CD4-positive, alpha-beta T cell (primary cell): ENCODE measurements around the gene GAB3. TPM values are rescaled to one million over a fixed set of nuclear protein-coding genes. Genes with fewer than 3 reads are reported as not detected.

ENCODE experiments used
- ATAC-seq: fragments of 200-7000 bp; cut with Tn5 transposase; one replicate; pipeline ENCODE4 v1.10.0; 2022; ENCODE audit warnings: mild to moderate bottlenecking; ENCODE audit not compliant: poor library complexity
- CTCF ChIA-PET: fragments of 350-600 bp; sonication (Branson Sonifier 250); formaldehyde crosslinking; loops from one replicate; lab custom pipeline; 2021; ENCODE audit warnings: antibody characterized with exemption, inconsistent platforms; lab: Charles Lee
- POLR2A ChIA-PET: fragments of 350-600 bp; sonication (Branson Sonifier 250); formaldehyde crosslinking; loops from one replicate; lab custom pipeline; 2021; ENCODE audit warnings: antibody characterized with exemption, inconsistent platforms; lab: Charles Lee
- DNase-seq, 14 experiments: peaks; one replicate each; pipeline ENCODE4 v3.0.0-alpha.2; 2013 to 2020; ENCODE audit warnings: mixed read lengths in 2 of 14
- H3K27ac ChIP-seq, 2 donors: one replicate each; pipeline versions ENCODE4 v1.5.1 to v1.7.0; 2013; ENCODE audit warnings: low read length in 2 of 2, low read depth in 1 of 2, mild to moderate bottlenecking in 1 of 2
- H3K27me3 ChIP-seq, 2 experiments: 1 replicate in 1 of 2; 2 replicates in 1 of 2; pipeline versions ENCODE4 v1.6.1 to v1.7.0; 2013; ENCODE audit warnings: low read length in 2 of 2, control low read depth in 1 of 2, mild to moderate bottlenecking in 1 of 2, moderate library complexity in 1 of 2; ENCODE audit not compliant: insufficient read depth in 2 of 2, control insufficient read depth in 1 of 2
- H3K36me3 ChIP-seq: one replicate; pipeline ENCODE4 v1.6.1; 2013; ENCODE audit warnings: low read length, control low read depth; ENCODE audit not compliant: insufficient read depth
- H3K4me1 ChIP-seq: one replicate; pipeline ENCODE4 v1.6.1; 2013; ENCODE audit warnings: low read length, control low read depth; ENCODE audit not compliant: insufficient read depth
- H3K4me3 ChIP-seq: one replicate; pipeline ENCODE4 v1.5.1; 2013; ENCODE audit warnings: mild to moderate bottlenecking, low read length, moderate library complexity
- H3K9me3 ChIP-seq, 2 experiments: 1 replicate in 1 of 2; 2 replicates in 1 of 2; pipeline versions ENCODE4 v1.6.1 to v1.7.0; 2013; ENCODE audit warnings: low read length in 2 of 2, mild to moderate bottlenecking in 2 of 2, control low read depth in 1 of 2, moderate library complexity in 1 of 2; ENCODE audit not compliant: control insufficient read depth in 1 of 2, insufficient read depth in 1 of 2
- H3K27ac Mint-ChIP-seq: one replicate; pipeline ENCODE4 v1.8.0; 2020; ENCODE audit warnings: mixed read lengths
- H3K27me3 Mint-ChIP-seq: one replicate; pipeline ENCODE4 v1.8.0; 2021; ENCODE audit warnings: mixed read lengths
- H3K36me3 Mint-ChIP-seq: one replicate; pipeline ENCODE4 v1.8.0; 2021; ENCODE audit warnings: low read depth, mixed read lengths
- H3K4me1 Mint-ChIP-seq: one replicate; pipeline ENCODE4 v1.8.0; 2021; ENCODE audit warnings: low read depth, mixed read lengths
- H3K4me3 Mint-ChIP-seq: one replicate; pipeline ENCODE4 v1.8.0; 2020; ENCODE audit warnings: mild to moderate bottlenecking, mixed read lengths
- H3K9me3 Mint-ChIP-seq: one replicate; pipeline ENCODE4 v1.8.0; 2020; ENCODE audit warnings: mixed read lengths
- CTCF ChIP-seq: fragments of 200-600 bp; IDR thresholded peaks from one replicate; pipeline ENCODE4 v1.8.0; 2022; ENCODE audit warnings: antibody characterized with exemption, mild to moderate bottlenecking
- intact Hi-C, 2 experiments: fragments of 100-400 bp; cut with DNase I in 1 of 2; cut with micrococcal nuclease in 1 of 2; formaldehyde crosslinking; loops; one replicate each; pipeline versions ENCODE4 v1.15.1 to v1.9.0; 2023 to 2025; cut with DNase I, micrococcal nuclease
- total RNA-seq, 174 experiments: library from RNA in 2 of 174; stranded (reverse) in 2 of 174; gene quantifications; one replicate each; pipeline ENCODE4 v1.2.3 and lab custom pipeline; 2021 to 2026

Gene GAB3
- total RNA-seq, 2 experiments from 2014 or later, result 3.4 to 3.5 TPM

GRCh38 chrX:154712781-154713740 lies 37.8 kb downstream of the GAB3 start:
- peak overlapping the region; percentile 5 for H3K4me3 Mint-ChIP-seq
- Histone ChIP-seq H3K9me3 (no peaks in the 10 kb centered on the region), H3K4me3 (no peak overlapping the region), H3K4me1 (peaks cover 36% of the 10 kb centered on the region), H3K27me3 (no peaks in the 10 kb centered on the region), H3K36me3 (peaks cover 7% of the 10 kb centered on the region), H3K27ac (peak overlapping the region in 1 of 2 donors; percentile 9)
- H3K9me3 Mint-ChIP-seq, result no peaks in the 10 kb centered on the region
- intact Hi-C loops, result loop anchor here in 1 of 2 experiments (10.0 kb wide), 1 partner anchor 132 kb away; no protein-coding TSS in a partner anchor
- ChIA-PET POLR2A (interaction anchor here (0.6 to 1.5 kb wide), 4 partner anchors 22 to 74 kb away, joined by 3 to 4 read pairs (median 3); no protein-coding TSS in a partner anchor), CTCF (interaction anchor here (1.5 to 1.9 kb wide), 2 partner anchors 36 to 37 kb away, joined by 3 to 12 read pairs; no protein-coding TSS in a partner anchor)
- peaks cover 44% of the 10 kb centered on the region for H3K4me1 Mint-ChIP-seq
- TF ChIP-seq CTCF, result no peak
- peak overlapping the region; percentile 74 for H3K27ac Mint-ChIP-seq
- peaks cover 23% of the 10 kb centered on the region for H3K36me3 Mint-ChIP-seq
- DNase-seq (peak in 7 of 14 experiments; percentile 7 to 77 (median 42)), ATAC-seq (peak; percentile 87)
- H3K27me3 Mint-ChIP-seq, result no peaks in the 10 kb centered on the region

GRCh38 chrX:154711264-154711663 lies 39.6 kb downstream of the GAB3 start:
- no peak overlapping the region for H3K4me3 ChIP-seq
- intact Hi-C loops, result loop anchor here (1.0 to 10.0 kb wide), 2 partner anchors 50 to 134 kb away; no protein-coding TSS in a partner anchor
- no peak for TF ChIP-seq CTCF
- POLR2A ChIA-PET, result interaction anchor here (1.5 kb wide), 1 partner anchor 37 kb away, joined by 4 read pairs; no protein-coding TSS in a partner anchor
- peaks cover 7% of the 10 kb centered on the region for H3K36me3 ChIP-seq
- H3K9me3 Mint-ChIP-seq, result no peaks in the 10 kb centered on the region
- ATAC-seq, result no peak
- no peak overlapping the region for H3K27ac Mint-ChIP-seq
- no peaks in the 10 kb centered on the region for H3K9me3 ChIP-seq
- no peak for DNase-seq
- peaks cover 24% of the 10 kb centered on the region for H3K4me1 ChIP-seq
- H3K4me1 Mint-ChIP-seq, result peaks cover 27% of the 10 kb centered on the region
- H3K27ac ChIP-seq, result no peak overlapping the region
- CTCF ChIA-PET, result no interaction called here
- H3K36me3 Mint-ChIP-seq, result peaks cover 23% of the 10 kb centered on the region
- H3K4me3 Mint-ChIP-seq, result no peak overlapping the region
- no peaks in the 10 kb centered on the region for H3K27me3 ChIP-seq
- H3K27me3 Mint-ChIP-seq, result no peaks in the 10 kb centered on the region

GRCh38 chrX:154710309-154710708 lies 40.6 kb downstream of the GAB3 start:
- H3K27ac ChIP-seq, result no peak overlapping the region
- Mint-ChIP-seq H3K9me3 (no peaks in the 10 kb centered on the region), H3K27ac (no peak overlapping the region), H3K4me3 (no peak overlapping the region), H3K36me3 (peaks cover 30% of the 10 kb centered on the region), H3K27me3 (no peaks in the 10 kb centered on the region), H3K4me1 (peaks cover 26% of the 10 kb centered on the region)
- no peak overlapping the region for H3K4me3 ChIP-seq
- H3K4me1 ChIP-seq, result peaks cover 24% of the 10 kb centered on the region
- TF ChIP-seq CTCF, result no peak
- ATAC-seq (no peak), DNase-seq (no peak)
- intact Hi-C loops, result loop anchor here in 1 of 2 experiments (10.0 kb wide), 1 partner anchor 134 kb away; no protein-coding TSS in a partner anchor
- H3K27me3 ChIP-seq, result no peaks in the 10 kb centered on the region
- H3K9me3 ChIP-seq, result no peaks in the 10 kb centered on the region
- ChIA-PET POLR2A (no interaction called here), CTCF (no interaction called here)
- H3K36me3 ChIP-seq, result peaks cover 7% of the 10 kb centered on the region
